SU-DHL-6 (cell line): ENCODE data around the gene EPHA8.

Source experiments
- EZH2phosphoT487 ChIP-seq: fragments of 200-600 bp; sonication (generic), shearing (Covaris generic); conservative IDR thresholded peaks from 2 replicates; pipeline ENCODE4 v1.6.1; 2018; ENCODE audit warnings: mild to moderate bottlenecking, antibody characterized with exemption, low read length, moderate library complexity, mixed read lengths
- TF ChIP-seq, protein P1 (sequence below): fragments of 200-600 bp; sonication (generic); IDR thresholded peaks from one replicate; pipeline ENCODE4 v1.5.1; 2017; ENCODE audit warnings: antibody characterized with exemption, mild to moderate bottlenecking, low read length, moderate library complexity; ENCODE audit not compliant: insufficient read depth, poor library complexity, severe bottlenecking

DNA sequence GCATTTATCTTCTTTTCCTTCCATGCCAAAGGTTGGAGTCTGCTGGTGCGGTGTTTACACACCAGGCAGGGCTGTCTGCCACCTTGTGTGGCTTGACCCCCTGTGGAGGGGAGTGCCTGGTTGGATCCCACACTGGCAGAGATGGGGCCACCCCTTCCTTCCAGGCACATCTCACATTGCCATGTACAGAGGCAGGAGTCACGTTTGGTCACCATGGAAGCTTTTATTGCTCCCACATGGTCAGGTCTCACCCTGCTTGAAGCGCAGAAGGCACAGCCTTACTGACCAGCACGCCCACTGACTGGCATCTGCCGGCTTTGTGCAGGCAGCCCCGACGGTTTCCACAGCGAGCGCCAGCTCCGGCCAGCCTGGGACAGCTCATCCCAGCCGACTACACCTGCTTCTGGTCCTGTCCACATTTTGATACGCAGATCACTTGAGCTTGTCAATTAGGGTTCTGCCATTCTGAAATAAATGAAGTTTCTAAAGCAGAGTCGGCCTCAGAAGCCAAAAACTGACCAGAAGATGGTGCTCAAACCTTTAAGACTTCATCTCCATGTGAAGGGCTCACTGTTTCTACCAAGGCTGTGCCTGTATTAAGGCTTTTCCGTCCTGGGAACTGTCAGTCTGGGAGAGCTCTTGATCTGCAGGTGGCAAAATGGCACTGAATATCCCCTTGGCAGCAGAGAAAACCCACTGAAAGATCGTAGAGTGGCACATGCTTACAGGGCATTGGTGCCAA, 35.6 kb upstream of the EPHA8 start:
- TF ChIP-seq, protein P1, sequence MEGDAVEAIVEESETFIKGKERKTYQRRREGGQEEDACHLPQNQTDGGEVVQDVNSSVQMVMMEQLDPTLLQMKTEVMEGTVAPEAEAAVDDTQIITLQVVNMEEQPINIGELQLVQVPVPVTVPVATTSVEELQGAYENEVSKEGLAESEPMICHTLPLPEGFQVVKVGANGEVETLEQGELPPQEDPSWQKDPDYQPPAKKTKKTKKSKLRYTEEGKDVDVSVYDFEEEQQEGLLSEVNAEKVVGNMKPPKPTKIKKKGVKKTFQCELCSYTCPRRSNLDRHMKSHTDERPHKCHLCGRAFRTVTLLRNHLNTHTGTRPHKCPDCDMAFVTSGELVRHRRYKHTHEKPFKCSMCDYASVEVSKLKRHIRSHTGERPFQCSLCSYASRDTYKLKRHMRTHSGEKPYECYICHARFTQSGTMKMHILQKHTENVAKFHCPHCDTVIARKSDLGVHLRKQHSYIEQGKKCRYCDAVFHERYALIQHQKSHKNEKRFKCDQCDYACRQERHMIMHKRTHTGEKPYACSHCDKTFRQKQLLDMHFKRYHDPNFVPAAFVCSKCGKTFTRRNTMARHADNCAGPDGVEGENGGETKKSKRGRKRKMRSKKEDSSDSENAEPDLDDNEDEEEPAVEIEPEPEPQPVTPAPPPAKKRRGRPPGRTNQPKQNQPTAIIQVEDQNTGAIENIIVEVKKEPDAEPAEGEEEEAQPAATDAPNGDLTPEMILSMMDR, result no peak
- TF ChIP-seq EZH2phosphoT487, result no peak
